Sigmoid colon (tissue), 7 donors: ENCODE data around the gene PIGM. TPM values are rescaled to one million over a fixed set of nuclear protein-coding genes. Genes with fewer than 3 reads are reported as not detected.

Experiments
- DNase-seq: peaks from one replicate; pipeline ENCODE4 v3.0.0-alpha.2; 2019
- H3K27ac ChIP-seq, 4 donors: fragments of 200-600 bp; sonication (generic); one replicate each; pipeline ENCODE4 v1.5.1; 2016 to 2019; ENCODE audit warnings: mild to moderate bottlenecking in 1 of 4
- H3K27me3 ChIP-seq, 3 donors: fragments of 200-600 bp; sonication (generic); one replicate each; pipeline ENCODE4 v1.5.1; 2019; ENCODE audit warnings: mild to moderate bottlenecking in 1 of 3
- H3K36me3 ChIP-seq, 4 donors: fragments of 200-600 bp; sonication (generic); one replicate each; pipeline ENCODE4 v1.5.1; 2016 to 2019
- H3K4me1 ChIP-seq, 4 donors: fragments of 200-600 bp; sonication (generic); one replicate each; pipeline ENCODE4 v1.5.1; 2017 to 2019
- H3K4me3 ChIP-seq, 4 donors: fragments of 200-600 bp; sonication (generic); one replicate each; pipeline ENCODE4 v1.5.1; 2017 to 2019; ENCODE audit warnings: mild to moderate bottlenecking in 2 of 4, moderate library complexity in 1 of 4
- H3K9me3 ChIP-seq, 4 donors: fragments of 200-600 bp in 3 of 4; sonication (generic) in 3 of 4; one replicate each; pipeline versions ENCODE4 v1.5.1 to v1.6.1; 2013 to 2019
- EP300 ChIP-seq, 4 donors: sonication (generic); formaldehyde crosslinking; IDR thresholded peaks; one replicate each; pipeline ENCODE4 v1.6.1; 2017; ENCODE audit warnings: antibody characterized with exemption in 4 of 4
- POLR2A ChIP-seq, 2 donors: fragments of 450-650 bp; IDR thresholded peaks; one replicate each; pipeline ENCODE4 v1.6.1; 2016; ENCODE audit warnings: antibody characterized with exemption in 2 of 2, mild to moderate bottlenecking in 2 of 2, moderate library complexity in 2 of 2
- POLR2AphosphoS5 ChIP-seq, 4 donors: sonication (generic); formaldehyde crosslinking; IDR thresholded peaks; one replicate each; pipeline ENCODE4 v1.6.1; 2017; ENCODE audit warnings: antibody characterized with exemption in 4 of 4
- WGBS, 2 donors: extraction: QIAGEN DNeasy Blood & Tissue Kit; methylation state at CpG; one replicate each; pipeline ENCODE4 v1.1.7; 2013; 5-methylcytosine and 5-hydroxymethylcytosine counted together
- intact Hi-C: fragments of 100-400 bp; cut with DNase I; formaldehyde crosslinking; loops from one replicate; pipeline ENCODE4 v1.15.1; 2023
- polyA plus RNA-seq, 3 donors: library from polyadenylated mRNA; stranded (reverse); fragments of 200-250 nt; gene quantifications; one replicate each; pipeline ENCODE4 v1.2.3, GENCODE V29; 2013
- total RNA-seq, 4 donors: library from RNA; depleted of rRNA; stranded (reverse); fragments of >200 nt; gene quantifications; one replicate each; pipeline ENCODE4 v1.1.0, GENCODE V29; 2016
- TF ChIP-seq, protein P1 (sequence below), 4 experiments: fragments of 450-650 bp in 3 of 4; fragments of 200-600 bp in 1 of 4; IDR thresholded peaks; one replicate each; pipeline ENCODE4 v1.5.1; 2016 to 2019; ENCODE audit warnings: antibody characterized with exemption in 4 of 4, mild to moderate bottlenecking in 3 of 4, moderate library complexity in 2 of 4
- donor health status: healthy with polysubstance abuse.
- donor health status: Bipolar disorder and iron deficiency.
- donor health status: healthy.

Gene PIGM
- total and polyA plus RNA-seq, 7 donors = 0.60 to 4.7 (median 3.6) TPM

DNA sequence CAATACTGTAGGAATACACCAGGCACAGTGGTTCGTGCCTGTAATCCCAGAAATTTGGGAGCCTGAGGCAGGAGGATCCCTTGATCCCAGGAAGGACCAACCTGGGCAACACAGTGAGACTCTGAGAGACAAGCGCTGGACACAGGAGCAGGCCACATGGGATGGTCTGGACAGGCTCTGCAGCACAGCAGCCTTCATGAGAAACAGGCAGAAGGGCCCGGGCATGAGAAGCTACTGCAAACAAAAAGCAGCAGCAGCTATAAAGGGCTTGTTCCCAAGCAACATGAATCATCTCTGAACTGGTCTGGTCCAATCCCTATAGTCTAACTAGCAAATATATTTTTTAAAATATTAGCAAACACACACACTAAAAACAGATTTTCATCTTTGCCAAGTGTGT, 42.2 kb downstream of the PIGM start:
- Histone ChIP-seq H3K4me1 (peaks cover 0 to 25% (median 10%) of the 10 kb centered on the region in 4 donors), H3K36me3 (no peaks in the 10 kb centered on the region), H3K4me3 (no peak overlapping the region), H3K27me3 (no peaks in the 10 kb centered on the region), H3K27ac (peak overlapping the region in 3 of 4 donors; percentile 46 to 61 (median 61)), H3K9me3 (no peaks in the 10 kb centered on the region)
- DNase-seq = no peak
- intact Hi-C loops = no loop called here
- TF ChIP-seq POLR2AphosphoS5 (IDR thresholded peaks at IDR 0.05) = peak in 3 of 4 donors; percentile 21 to 61 (median 35)
- no peak for TF ChIP-seq POLR2A (IDR thresholded peaks at IDR 0.05)
- TF ChIP-seq, protein P1, sequence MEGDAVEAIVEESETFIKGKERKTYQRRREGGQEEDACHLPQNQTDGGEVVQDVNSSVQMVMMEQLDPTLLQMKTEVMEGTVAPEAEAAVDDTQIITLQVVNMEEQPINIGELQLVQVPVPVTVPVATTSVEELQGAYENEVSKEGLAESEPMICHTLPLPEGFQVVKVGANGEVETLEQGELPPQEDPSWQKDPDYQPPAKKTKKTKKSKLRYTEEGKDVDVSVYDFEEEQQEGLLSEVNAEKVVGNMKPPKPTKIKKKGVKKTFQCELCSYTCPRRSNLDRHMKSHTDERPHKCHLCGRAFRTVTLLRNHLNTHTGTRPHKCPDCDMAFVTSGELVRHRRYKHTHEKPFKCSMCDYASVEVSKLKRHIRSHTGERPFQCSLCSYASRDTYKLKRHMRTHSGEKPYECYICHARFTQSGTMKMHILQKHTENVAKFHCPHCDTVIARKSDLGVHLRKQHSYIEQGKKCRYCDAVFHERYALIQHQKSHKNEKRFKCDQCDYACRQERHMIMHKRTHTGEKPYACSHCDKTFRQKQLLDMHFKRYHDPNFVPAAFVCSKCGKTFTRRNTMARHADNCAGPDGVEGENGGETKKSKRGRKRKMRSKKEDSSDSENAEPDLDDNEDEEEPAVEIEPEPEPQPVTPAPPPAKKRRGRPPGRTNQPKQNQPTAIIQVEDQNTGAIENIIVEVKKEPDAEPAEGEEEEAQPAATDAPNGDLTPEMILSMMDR (IDR thresholded peaks at IDR 0.05) = no peak
- no peak for TF ChIP-seq EP300 (IDR thresholded peaks at IDR 0.05)
- 82 to 86% methylated on average over 3 of the region's 3 CpGs for WGBS, 2 donors

DNA sequence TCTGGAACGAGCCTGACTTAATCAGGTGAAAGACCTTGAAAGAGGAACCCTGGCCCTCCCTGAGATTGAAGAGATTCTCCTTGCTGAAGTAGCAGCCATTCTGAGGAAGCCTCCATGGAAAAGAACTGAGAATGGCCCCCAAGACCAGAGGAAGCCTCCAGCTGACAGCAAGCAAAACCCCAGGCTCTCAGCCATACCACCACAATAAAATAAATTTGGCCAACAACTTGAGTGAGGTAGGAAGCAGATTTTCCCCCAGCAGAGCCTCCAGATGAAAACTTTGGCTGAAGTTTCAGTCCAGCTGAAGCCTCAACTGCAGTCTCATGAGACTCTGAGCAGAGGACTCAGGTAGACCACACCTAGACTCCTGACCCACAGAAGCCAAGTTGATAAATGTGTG, 43.8 kb downstream of the PIGM start:
- H3K36me3 ChIP-seq = no peaks in the 10 kb centered on the region
- 84 to 88% methylated on average over 1 of the region's 1 CpG for WGBS, 2 donors
- TF ChIP-seq, protein P1 (IDR thresholded peaks at IDR 0.05) = no peak
- no peak for TF ChIP-seq POLR2A (IDR thresholded peaks at IDR 0.05)
- TF ChIP-seq POLR2AphosphoS5 (IDR thresholded peaks at IDR 0.05) = no peak
- no peak for TF ChIP-seq EP300 (IDR thresholded peaks at IDR 0.05)
- H3K27ac ChIP-seq = no peak overlapping the region
- intact Hi-C loops = no loop called here
- peaks cover 0 to 25% (median 10%) of the 10 kb centered on the region in 4 donors for H3K4me1 ChIP-seq
- no peaks in the 10 kb centered on the region for H3K9me3 ChIP-seq
- H3K27me3 ChIP-seq = no peaks in the 10 kb centered on the region
- no peak overlapping the region for H3K4me3 ChIP-seq
- DNase-seq = no peak

DNA sequence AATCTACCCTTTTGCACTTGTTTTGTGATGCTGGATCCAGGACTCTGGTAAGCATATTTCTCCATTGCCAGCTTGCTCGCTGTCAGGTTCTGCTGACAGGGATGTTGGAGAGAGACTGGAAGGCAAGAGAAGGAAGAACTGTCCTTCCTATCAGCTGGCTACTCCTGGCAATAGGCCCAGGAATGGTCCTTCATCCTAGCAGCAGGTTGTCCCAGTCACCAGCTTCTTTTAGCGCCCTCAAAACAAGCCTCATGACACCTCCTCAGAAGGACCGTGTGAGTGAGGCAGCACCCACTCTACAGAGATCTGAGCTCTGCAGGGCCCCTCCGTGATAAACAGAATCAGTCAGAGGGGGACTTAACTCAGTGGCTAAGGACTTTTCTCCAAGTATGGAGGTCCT, 44.6 kb downstream of the PIGM start:
- no peak overlapping the region for H3K27ac ChIP-seq
- TF ChIP-seq POLR2A (IDR thresholded peaks at IDR 0.05) = no peak
- no peak for TF ChIP-seq POLR2AphosphoS5 (IDR thresholded peaks at IDR 0.05)
- TF ChIP-seq EP300 (IDR thresholded peaks at IDR 0.05) = no peak
- TF ChIP-seq, protein P1 (IDR thresholded peaks at IDR 0.05) = no peak
- H3K9me3 ChIP-seq = no peaks in the 10 kb centered on the region
- H3K36me3 ChIP-seq = no peaks in the 10 kb centered on the region
- H3K27me3 ChIP-seq = no peaks in the 10 kb centered on the region
- no peak overlapping the region for H3K4me3 ChIP-seq
- no peak for DNase-seq
- H3K4me1 ChIP-seq = peaks cover 0 to 21% (median 10%) of the 10 kb centered on the region in 4 donors
- 89 to 94% methylated on average over 4 of the region's 4 CpGs for WGBS, 2 donors
- intact Hi-C loops = no loop called here

DNA sequence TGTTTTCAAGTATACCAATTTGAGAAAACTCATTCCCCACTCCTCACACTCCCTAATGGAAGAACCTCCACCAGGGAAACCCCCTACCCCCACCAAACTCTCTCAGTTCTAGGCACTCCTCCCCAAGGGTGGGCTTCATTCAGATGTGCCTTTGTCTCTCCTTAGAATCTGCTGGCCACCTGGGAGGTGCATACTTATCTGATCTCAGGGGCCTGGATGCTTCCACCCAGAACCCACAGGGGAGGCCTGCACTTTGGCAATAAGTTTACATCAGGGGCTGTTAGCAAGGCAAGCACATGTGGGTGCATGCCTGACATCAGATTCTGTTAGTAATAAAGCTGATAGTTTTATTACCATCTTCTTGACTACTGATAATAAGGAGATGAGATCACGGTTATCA, 45.3 kb downstream of the PIGM start:
- no peaks in the 10 kb centered on the region for H3K36me3 ChIP-seq
- 64 to 84% methylated on average over 1 of the region's 1 CpG for WGBS, 2 donors
- TF ChIP-seq EP300 (IDR thresholded peaks at IDR 0.05) (no peak), POLR2AphosphoS5 (IDR thresholded peaks at IDR 0.05) (no peak), POLR2A (IDR thresholded peaks at IDR 0.05) (no peak)
- TF ChIP-seq, protein P1 (IDR thresholded peaks at IDR 0.05) = no peak
- no peak overlapping the region for H3K27ac ChIP-seq
- intact Hi-C loops = no loop called here
- peaks cover 0 to 14% (median 7%) of the 10 kb centered on the region in 4 donors for H3K4me1 ChIP-seq
- H3K9me3 ChIP-seq = no peaks in the 10 kb centered on the region
- no peaks in the 10 kb centered on the region for H3K27me3 ChIP-seq
- no peak overlapping the region for H3K4me3 ChIP-seq
- DNase-seq = no peak

DNA sequence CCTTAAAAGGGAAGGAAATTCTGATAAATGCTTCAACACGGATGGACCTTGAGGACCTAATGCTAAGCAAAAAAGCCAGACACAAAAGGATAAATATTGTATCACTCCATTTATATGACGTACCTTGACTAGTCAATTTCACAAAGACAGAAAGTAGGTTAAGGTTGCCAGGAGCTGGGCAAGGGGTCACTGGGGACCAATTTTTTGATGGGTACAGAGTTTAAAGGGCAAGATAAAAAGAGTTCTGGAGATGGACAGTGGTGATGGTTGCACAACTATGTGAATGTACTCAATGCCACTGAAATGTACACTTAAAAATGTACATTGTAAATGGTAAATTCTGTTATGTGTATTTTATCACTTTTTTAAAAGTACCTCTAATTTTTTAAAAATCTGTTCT, 45.7 kb downstream of the PIGM start:
- H3K27ac ChIP-seq = no peak overlapping the region
- intact Hi-C loops = no loop called here
- 81 to 85% methylated on average over 2 of the region's 2 CpGs for WGBS, 2 donors
- H3K27me3 ChIP-seq = no peaks in the 10 kb centered on the region
- no peaks in the 10 kb centered on the region for H3K36me3 ChIP-seq
- H3K9me3 ChIP-seq = no peaks in the 10 kb centered on the region
- H3K4me3 ChIP-seq = no peak overlapping the region
- no peak for TF ChIP-seq POLR2AphosphoS5 (IDR thresholded peaks at IDR 0.05)
- peaks cover 0 to 12% (median 7%) of the 10 kb centered on the region in 4 donors for H3K4me1 ChIP-seq
- DNase-seq = no peak
